GM18868 (cell line): ENCODE measurements around the gene RBCK1.
"Not testable (repeated sequence)": the region's sequence is repeated elsewhere in the genome, so short reads cannot be mapped to it uniquely, and the experiment has no call there.

Source experiments
- ATAC-seq: cut with Tn5 transposase; IDR thresholded peaks from one replicate; pipeline ENCODE4 v1.9.1; 2021; ENCODE audit warnings: mild to moderate bottlenecking, moderate library complexity; ENCODE audit not compliant: unreplicated experiment

RBCK1 gene

GRCh38 chr20:375265-375889 is 32.7 kb upstream of the RBCK1 start:
- ATAC-seq: no peak

GRCh38 chr20:376089-376488 is 32.0 kb upstream of the RBCK1 start:
- ATAC-seq: no peak

- no peak for ATAC-seq
These were observed 31.3 kb upstream of the RBCK1 start for GRCh38 chr20:376750-377149.

- not testable (repeated sequence) for ATAC-seq
These were observed 30.5 kb upstream of the RBCK1 start for GRCh38 chr20:377578-377977.

GRCh38 chr20:378961-379336 is 29.1 kb upstream of the RBCK1 start:
- no peak for ATAC-seq

GRCh38 chr20:380763-381580 is 27.1 kb upstream of the RBCK1 start:
- peak; percentile 61 for ATAC-seq

GRCh38 chr20:381581-382290 is 26.4 kb upstream of the RBCK1 start:
- peak; percentile 62 for ATAC-seq

GRCh38 chr20:382291-383115 is 25.6 kb upstream of the RBCK1 start:
- ATAC-seq: no peak

- no peak for ATAC-seq
These were observed 24.2 kb upstream of the RBCK1 start for GRCh38 chr20:383889-384288.

GRCh38 chr20:384723-385122 is 23.4 kb upstream of the RBCK1 start:
- no peak for ATAC-seq

GRCh38 chr20:385448-385847 is 22.7 kb upstream of the RBCK1 start:
- no peak for ATAC-seq

- ATAC-seq: not testable (repeated sequence)
These were observed 21.5 kb upstream of the RBCK1 start for GRCh38 chr20:386634-387033.

- ATAC-seq: no peak
These were observed 20.6 kb upstream of the RBCK1 start for GRCh38 chr20:387520-387919.

- ATAC-seq: no peak
These were observed 19.8 kb upstream of the RBCK1 start for GRCh38 chr20:388034-388994.

- ATAC-seq: no peak
These were observed 18.9 kb upstream of the RBCK1 start for GRCh38 chr20:389220-389619.

- no peak for ATAC-seq
These were observed 16.9 kb upstream of the RBCK1 start for GRCh38 chr20:391041-391711.

- not testable (repeated sequence) for ATAC-seq
These were observed 14.8 kb upstream of the RBCK1 start for GRCh38 chr20:393296-393695.

GRCh38 chr20:396252-396618 is 11.9 kb upstream of the RBCK1 start:
- ATAC-seq: no peak

- no peak for ATAC-seq
These were observed 11.3 kb upstream of the RBCK1 start for GRCh38 chr20:396619-397431.
